Amniotic stem cell (primary cell): ENCODE results near the gene DOK4.

Experiments used
- DNase-seq: peaks from one replicate; lab custom pipeline; 2025; lab: John Stamatoyannopoulos, UW

DOK4 gene

GRCh38 chr16:57485916-57486857, at the start of gene DOK4:
DOK4 (minus strand) TSS chr16:57486493; CDS start chr16:57479507, 6,986 bp downstream.
- peak; percentile 67 for DNase-seq

GRCh38 chr16:57535680-57536305, 49.5 kb upstream of the DOK4 start:
- DNase-seq: peak; percentile 76

- DNase-seq: no peak
Measured at GRCh38 chr16:57534881-57535658, 48.8 kb upstream of the DOK4 start.

GRCh38 chr16:57534337-57534880, 48.1 kb upstream of the DOK4 start:
- no peak for DNase-seq

GRCh38 chr16:57533431-57534336, 47.4 kb upstream of the DOK4 start:
- no peak for DNase-seq

- no peak for DNase-seq
Measured at GRCh38 chr16:57532266-57532625, 46.0 kb upstream of the DOK4 start.

- DNase-seq: no peak
Measured at GRCh38 chr16:57531635-57532265, 45.5 kb upstream of the DOK4 start.

GRCh38 chr16:57531253-57531575, 44.9 kb upstream of the DOK4 start:
- DNase-seq: no peak

GRCh38 chr16:57530522-57531252, 44.4 kb upstream of the DOK4 start:
- DNase-seq: no peak

GRCh38 chr16:57530104-57530521, 43.8 kb upstream of the DOK4 start:
- DNase-seq: peak; percentile 19

GRCh38 chr16:57529391-57530103, 43.3 kb upstream of the DOK4 start:
- no peak for DNase-seq

- no peak for DNase-seq
Measured at GRCh38 chr16:57528499-57529390, 42.5 kb upstream of the DOK4 start.

- no peak for DNase-seq
Measured at GRCh38 chr16:57527610-57528360, 41.5 kb upstream of the DOK4 start.

GRCh38 chr16:57527027-57527426, 40.7 kb upstream of the DOK4 start:
- no peak for DNase-seq

- DNase-seq: no peak
Measured at GRCh38 chr16:57526498-57526897, 40.2 kb upstream of the DOK4 start.

GRCh38 chr16:57525761-57526160, 39.5 kb upstream of the DOK4 start:
- no peak for DNase-seq

GRCh38 chr16:57522960-57523359, 36.7 kb upstream of the DOK4 start:
- no peak for DNase-seq
